IPS DF 6.9 (cell line): Measurements from ENCODE around the gene DPY19L2.
A peak's percentile ranks its signal among the peaks of the same experiment; 100 is the strongest.
"Not testable (repeated sequence)": the region's sequence is repeated elsewhere in the genome, so short reads cannot be mapped to it uniquely, and the experiment has no call there.

Experiments used
- DNase-seq: peaks from one replicate; pipeline ENCODE4 v3.0.0-alpha.2; 2013; ENCODE audit warnings: low read depth, low spot score
- H3K27ac ChIP-seq: one replicate; pipeline ENCODE4 v1.5.1; 2013; ENCODE audit warnings: low read length, control low read depth
- H3K27me3 ChIP-seq: 2 replicates; pipeline ENCODE4 v1.6.1; 2013; ENCODE audit warnings: mild to moderate bottlenecking, low read length; ENCODE audit not compliant: control insufficient read depth, insufficient read depth
- H3K36me3 ChIP-seq: 2 replicates; pipeline ENCODE4 v1.6.1; 2013; ENCODE audit warnings: low read length; ENCODE audit not compliant: control insufficient read depth, insufficient read depth
- H3K4me1 ChIP-seq: 2 replicates; pipeline ENCODE4 v1.6.1; 2013; ENCODE audit warnings: low read length; ENCODE audit not compliant: control insufficient read depth, insufficient read depth
- H3K4me3 ChIP-seq: 2 replicates; pipeline ENCODE4 v1.5.1; 2013; ENCODE audit warnings: mild to moderate bottlenecking, low read length
- H3K9me3 ChIP-seq: 2 replicates; pipeline ENCODE4 v1.6.1; 2013; ENCODE audit warnings: low read length, inconsistent platforms; ENCODE audit not compliant: control insufficient read depth, insufficient read depth
- WGBS: extraction: QIAGEN DNeasy Blood & Tissue Kit; methylation state at CpG from one replicate; pipeline ENCODE4 v1.1.7; 2013; ENCODE audit warnings: mixed read lengths, missing lambda C conversion rate; ENCODE audit not compliant: insufficient read length, insufficient coverage; 5-methylcytosine and 5-hydroxymethylcytosine counted together

Gene DPY19L2

GRCh38 chr12:63699011-63699410 is 30.7 kb upstream of the DPY19L2 start:
- H3K36me3 ChIP-seq, H3K27me3 ChIP-seq, H3K27ac ChIP-seq, H3K4me3 ChIP-seq, DNase-seq, H3K4me1 ChIP-seq, H3K9me3 ChIP-seq: not testable (repeated sequence)
- WGBS: no CpG with 5 or more reads among the region's 2 CpGs

- DNase-seq, H3K36me3 ChIP-seq: not testable (repeated sequence)
These were observed 22.5 kb upstream of the DPY19L2 start for GRCh38 chr12:63690837-63691236.

GRCh38 chr12:63689141-63689540 is 20.8 kb upstream of the DPY19L2 start:
- not testable (repeated sequence) for H3K4me3 ChIP-seq, H3K27ac ChIP-seq, H3K27me3 ChIP-seq, H3K36me3 ChIP-seq, H3K9me3 ChIP-seq, DNase-seq, H3K4me1 ChIP-seq
- WGBS: no CpG with 5 or more reads among the region's 1 CpG

More at GRCh38 chr12:63690837-63691236, 22.5 kb upstream of the DPY19L2 start:
- no CpG with 5 or more reads among the region's 2 CpGs for WGBS
- not testable (repeated sequence) for H3K4me3 ChIP-seq, H3K4me1 ChIP-seq, H3K9me3 ChIP-seq, H3K27ac ChIP-seq, H3K27me3 ChIP-seq

- no CpG with 5 or more reads among the region's 29 CpGs for WGBS
- DNase-seq: not testable (repeated sequence)
These were observed 18.3 kb upstream of the DPY19L2 start for GRCh38 chr12:63686623-63687022.

GRCh38 chr12:63685789-63686188 is 17.5 kb upstream of the DPY19L2 start:
- not testable (repeated sequence) for H3K27me3 ChIP-seq, DNase-seq, H3K36me3 ChIP-seq, H3K4me1 ChIP-seq, H3K4me3 ChIP-seq, H3K9me3 ChIP-seq, H3K27ac ChIP-seq
- WGBS: no CpG with 5 or more reads among the region's 2 CpGs

More at GRCh38 chr12:63686623-63687022, 18.3 kb upstream of the DPY19L2 start:
- H3K4me3 ChIP-seq, H3K4me1 ChIP-seq, H3K36me3 ChIP-seq, H3K27ac ChIP-seq, H3K9me3 ChIP-seq, H3K27me3 ChIP-seq: not testable (repeated sequence)

- H3K4me3 ChIP-seq, H3K9me3 ChIP-seq, H3K36me3 ChIP-seq, H3K4me1 ChIP-seq, DNase-seq, H3K27me3 ChIP-seq, H3K27ac ChIP-seq: not testable (repeated sequence)
- WGBS: no CpG with 5 or more reads among the region's 2 CpGs
These were observed 14.3 kb upstream of the DPY19L2 start for GRCh38 chr12:63682617-63683016.

- not testable (repeated sequence) for H3K9me3 ChIP-seq, H3K27ac ChIP-seq, H3K27me3 ChIP-seq, H3K36me3 ChIP-seq, H3K4me3 ChIP-seq, H3K4me1 ChIP-seq, DNase-seq
These were observed 12.5 kb upstream of the DPY19L2 start for GRCh38 chr12:63680758-63681157.

GRCh38 chr12:63672550-63672949 is 4.3 kb upstream of the DPY19L2 start:
- not testable (repeated sequence) for H3K4me1 ChIP-seq, H3K9me3 ChIP-seq, H3K27me3 ChIP-seq, H3K27ac ChIP-seq, DNase-seq, H3K4me3 ChIP-seq, H3K36me3 ChIP-seq
- no CpG with 5 or more reads among the region's 2 CpGs for WGBS

GRCh38 chr12:63669936-63670335 is 1.6 kb upstream of the DPY19L2 start:
- not testable (repeated sequence) for H3K27me3 ChIP-seq, H3K36me3 ChIP-seq, H3K4me1 ChIP-seq, H3K27ac ChIP-seq, H3K4me3 ChIP-seq, H3K9me3 ChIP-seq, DNase-seq
- WGBS: no CpG with 5 or more reads among the region's 1 CpG

- H3K4me3 ChIP-seq: peak overlapping the region; percentile 59; the same call in 1 of the 2 replicates
- not testable (repeated sequence) for H3K9me3 ChIP-seq, DNase-seq, H3K36me3 ChIP-seq, H3K27ac ChIP-seq, H3K4me1 ChIP-seq, H3K27me3 ChIP-seq
- no CpG with 5 or more reads among the region's 8 CpGs for WGBS
These were observed 1.1 kb upstream of the DPY19L2 start for GRCh38 chr12:63669427-63669826.

- not testable (repeated sequence) for H3K27me3 ChIP-seq, H3K4me1 ChIP-seq, H3K9me3 ChIP-seq, H3K27ac ChIP-seq, H3K36me3 ChIP-seq
- DNase-seq: peak; percentile 4
- H3K4me3 ChIP-seq: peak overlapping the region; percentile 59; the same call in 1 of the 2 replicates
- WGBS: no CpG with 5 or more reads among the region's 44 CpGs
These were observed 590 bp upstream of the DPY19L2 start for GRCh38 chr12:63668800-63669365.
